HL-60/S4 treated with phorbol 12-myristate 13-acetate at 8.2 ng/mL for 4 days and 3 days (cell line): ENCODE results near the gene DOK3.

Experiments used
- in situ Hi-C: fragments of 300-500 bp; cut with MboI; formaldehyde crosslinking; loops from 2 replicates; pipeline ENCODE4 v1.15.0; 2022; ENCODE audit warnings: low sequenced_read_pairs

The DOK3 gene

DNA sequence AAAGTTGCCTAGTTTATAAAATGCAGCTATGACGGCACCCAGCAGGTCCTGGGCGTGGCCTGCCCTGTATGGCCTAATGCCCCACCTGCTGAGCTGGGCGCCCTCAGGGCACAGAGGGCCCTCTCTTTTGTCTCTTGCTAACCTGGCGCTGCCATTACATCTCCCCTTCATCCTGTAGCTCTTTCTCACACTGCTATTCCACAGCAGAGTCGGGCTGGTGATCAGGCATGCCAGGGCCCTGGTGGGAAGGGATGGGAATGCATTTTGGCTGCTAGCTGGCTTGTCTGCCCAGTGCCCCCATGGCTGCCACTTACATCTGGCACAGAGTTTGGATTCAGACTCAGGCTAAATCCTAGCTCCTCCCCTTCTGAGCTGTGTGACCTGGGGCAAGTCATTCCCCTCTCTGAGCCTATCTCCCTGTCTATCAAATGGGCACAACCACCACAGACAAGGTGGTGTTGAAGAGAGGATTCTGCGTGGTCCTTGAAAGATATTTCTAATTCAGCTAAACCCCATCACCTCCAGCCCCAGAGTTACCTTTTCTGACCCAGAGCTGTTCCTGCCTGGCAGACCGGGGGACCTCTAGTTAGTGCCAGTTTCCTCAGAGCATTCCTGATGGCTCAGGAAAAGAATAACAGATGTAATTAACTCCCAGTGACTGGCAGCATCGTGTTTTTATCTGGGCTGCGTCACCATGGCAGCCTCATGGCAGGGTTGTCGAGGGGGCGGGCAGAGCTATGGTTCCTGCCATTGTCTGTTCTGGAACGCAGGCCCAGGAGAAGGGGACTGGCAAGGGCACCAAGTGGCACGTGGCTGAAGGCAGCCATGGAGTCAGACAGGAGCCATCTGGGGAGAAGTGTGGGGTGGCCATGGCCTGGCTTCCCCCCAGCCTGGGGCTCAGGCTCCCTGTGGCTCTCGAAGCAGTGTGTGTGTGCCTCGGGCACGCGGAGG lies 56.7 kb downstream of the DOK3 start:
- in situ Hi-C loops: no loop called here
